NB4 (cell line): ENCODE measurements around the gene RAB3B.

Experiments
- DNase-seq: peaks from one replicate; pipeline ENCODE4 v3.0.0; 2010; ENCODE audit warnings: low read depth
- H3K4me3 ChIP-seq: one replicate; pipeline ENCODE4 v1.5.1; 2011; ENCODE audit warnings: mild to moderate bottlenecking, low read depth, low read length, moderate library complexity
- CTCF ChIP-seq: IDR thresholded peaks from one replicate; pipeline ENCODE4 v1.5.1; 2012; ENCODE audit warnings: low read depth, low read length
- MAX ChIP-seq: IDR thresholded peaks from 2 replicates; pipeline ENCODE4 v1.6.1; 2011; ENCODE audit warnings: low read depth, low read length
- MYC ChIP-seq: IDR thresholded peaks from 2 replicates; pipeline ENCODE4 v1.6.1; 2011; ENCODE audit warnings: low read depth, low read length
- POLR2A ChIP-seq: IDR thresholded peaks from 2 replicates; pipeline ENCODE4 v1.6.1; 2011; ENCODE audit warnings: mild to moderate bottlenecking; ENCODE audit not compliant: insufficient read length; ENCODE audit errors: extremely low read depth

RAB3B gene

GRCh38 chr1:51956528-51957509 is 33.7 kb downstream of the RAB3B start:
- TF ChIP-seq CTCF (no peak), MYC (no peak), MAX (no peak), POLR2A (no peak)
- peak; percentile 60 for DNase-seq
- no peak overlapping the region for H3K4me3 ChIP-seq

GRCh38 chr1:51955797-51956527 is 34.5 kb downstream of the RAB3B start:
- H3K4me3 ChIP-seq = no peak overlapping the region
- TF ChIP-seq MYC (no peak), CTCF (no peak), MAX (no peak), POLR2A (no peak)
- DNase-seq = no peak

GRCh38 chr1:51954783-51955182 is 35.7 kb downstream of the RAB3B start:
- TF ChIP-seq MAX (no peak), MYC (no peak), CTCF (no peak), POLR2A (no peak)
- no peak for DNase-seq

GRCh38 chr1:51953079-51953478 is 37.4 kb downstream of the RAB3B start:
- H3K4me3 ChIP-seq = no peak overlapping the region
- TF ChIP-seq MYC (no peak), MAX (no peak), POLR2A (no peak), CTCF (no peak)
- peak; percentile 6 for DNase-seq

More at GRCh38 chr1:51954783-51955182, 35.7 kb downstream of the RAB3B start:
- no peak overlapping the region for H3K4me3 ChIP-seq

GRCh38 chr1:51952638-51953037 is 37.9 kb downstream of the RAB3B start:
- no peak for DNase-seq
- H3K4me3 ChIP-seq = no peak overlapping the region
- TF ChIP-seq MAX = no peak
- TF ChIP-seq POLR2A = no peak
- no peak for TF ChIP-seq MYC
- TF ChIP-seq CTCF = no peak
